Lower leg skin (tissue), 3 donors: ENCODE measurements around the gene CTXND2.

Experiments
- POLR2A ChIP-seq, 2 donors: fragments of 450-650 bp; IDR thresholded peaks; one replicate each; pipeline ENCODE4 v1.6.1; 2016 to 2017; ENCODE audit warnings: antibody characterized with exemption in 2 of 2, mild to moderate bottlenecking in 1 of 2, moderate library complexity in 1 of 2
- TF ChIP-seq, protein P1 (sequence below), 3 donors: fragments of 450-650 bp; IDR thresholded peaks; one replicate each; pipeline ENCODE4 v1.5.1; 2016; ENCODE audit warnings: antibody characterized with exemption in 3 of 3, mild to moderate bottlenecking in 3 of 3, moderate library complexity in 2 of 3

DNA sequence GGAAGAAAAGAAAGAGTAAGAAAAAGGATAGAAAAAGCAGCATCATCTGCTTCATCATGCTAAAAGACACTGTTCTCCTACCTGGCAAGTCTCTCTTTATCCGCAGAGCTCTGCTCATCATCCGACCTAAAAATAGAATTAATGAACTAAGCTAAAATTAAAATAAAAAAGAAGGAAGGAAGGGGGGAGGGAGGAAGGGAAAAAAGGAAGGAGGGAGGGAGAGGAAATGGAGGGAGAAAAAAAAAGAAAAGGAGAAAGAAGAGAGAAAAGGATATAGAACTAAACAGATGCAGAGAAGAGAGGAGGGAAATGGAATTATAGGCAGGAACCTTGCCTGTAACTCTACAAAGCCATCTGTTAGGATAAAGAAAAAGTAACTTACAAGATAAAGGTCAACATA, 44.6 kb upstream of the CTXND2 start:
- TF ChIP-seq, protein P1, sequence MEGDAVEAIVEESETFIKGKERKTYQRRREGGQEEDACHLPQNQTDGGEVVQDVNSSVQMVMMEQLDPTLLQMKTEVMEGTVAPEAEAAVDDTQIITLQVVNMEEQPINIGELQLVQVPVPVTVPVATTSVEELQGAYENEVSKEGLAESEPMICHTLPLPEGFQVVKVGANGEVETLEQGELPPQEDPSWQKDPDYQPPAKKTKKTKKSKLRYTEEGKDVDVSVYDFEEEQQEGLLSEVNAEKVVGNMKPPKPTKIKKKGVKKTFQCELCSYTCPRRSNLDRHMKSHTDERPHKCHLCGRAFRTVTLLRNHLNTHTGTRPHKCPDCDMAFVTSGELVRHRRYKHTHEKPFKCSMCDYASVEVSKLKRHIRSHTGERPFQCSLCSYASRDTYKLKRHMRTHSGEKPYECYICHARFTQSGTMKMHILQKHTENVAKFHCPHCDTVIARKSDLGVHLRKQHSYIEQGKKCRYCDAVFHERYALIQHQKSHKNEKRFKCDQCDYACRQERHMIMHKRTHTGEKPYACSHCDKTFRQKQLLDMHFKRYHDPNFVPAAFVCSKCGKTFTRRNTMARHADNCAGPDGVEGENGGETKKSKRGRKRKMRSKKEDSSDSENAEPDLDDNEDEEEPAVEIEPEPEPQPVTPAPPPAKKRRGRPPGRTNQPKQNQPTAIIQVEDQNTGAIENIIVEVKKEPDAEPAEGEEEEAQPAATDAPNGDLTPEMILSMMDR (IDR thresholded peaks at IDR 0.05), result no peak
- no peak for TF ChIP-seq POLR2A (IDR thresholded peaks at IDR 0.05)
